Sigmoid colon (tissue), 4 donors: Measurements from ENCODE around the gene MARS1.

ENCODE experiments used
- CTCF ChIP-seq, 4 experiments: fragments of 450-650 bp in 3 of 4; fragments of 200-600 bp in 1 of 4; IDR thresholded peaks; one replicate each; pipeline ENCODE4 v1.5.1; 2016 to 2019; ENCODE audit warnings: antibody characterized with exemption in 4 of 4, mild to moderate bottlenecking in 3 of 4, moderate library complexity in 2 of 4
- EP300 ChIP-seq, 4 donors: sonication (generic); formaldehyde crosslinking; IDR thresholded peaks; one replicate each; pipeline ENCODE4 v1.6.1; 2017; ENCODE audit warnings: antibody characterized with exemption in 4 of 4
- POLR2A ChIP-seq, 2 donors: fragments of 450-650 bp; IDR thresholded peaks; one replicate each; pipeline ENCODE4 v1.6.1; 2016; ENCODE audit warnings: antibody characterized with exemption in 2 of 2, mild to moderate bottlenecking in 2 of 2, moderate library complexity in 2 of 2
- POLR2AphosphoS5 ChIP-seq, 4 donors: sonication (generic); formaldehyde crosslinking; IDR thresholded peaks; one replicate each; pipeline ENCODE4 v1.6.1; 2017; ENCODE audit warnings: antibody characterized with exemption in 4 of 4

GRCh38 chr12:57488402-57489156, 711 bp downstream of the MARS1 start:
- TF ChIP-seq CTCF (IDR thresholded peaks at IDR 0.05) (no peak), POLR2AphosphoS5 (IDR thresholded peaks at IDR 0.05) (no peak), POLR2A (IDR thresholded peaks at IDR 0.05) (no peak), EP300 (IDR thresholded peaks at IDR 0.05) (no peak)
